NT2/D1 (cell line): ENCODE results near the gene COL26A1.

ENCODE experiments used
- SUZ12 ChIP-seq: IDR thresholded peaks from 2 replicates; pipeline ENCODE4 v1.6.1; 2011; ENCODE audit not compliant: insufficient read length, insufficient read depth; ENCODE audit errors: extremely low read depth
- YY1 ChIP-seq: IDR thresholded peaks from 2 replicates; pipeline ENCODE4 v1.6.1; 2011; ENCODE audit not compliant: insufficient read length, insufficient read depth
- ZNF274 ChIP-seq: IDR thresholded peaks from 2 replicates; pipeline ENCODE4 v1.6.1; 2011; ENCODE audit warnings: mild to moderate bottlenecking, low read depth, low read length

- TF ChIP-seq ZNF274 (no peak), YY1 (no peak), SUZ12 (no peak)
Measured at GRCh38 chr7:101432316-101432715, 69.6 kb downstream of the COL26A1 start.
